Measurements from ENCODE around the gene CDR2.
"Not testable (repeated sequence)": the region's sequence is repeated elsewhere in the genome, so short reads cannot be mapped to it uniquely, and the experiment has no call there.

The CDR2 gene

GRCh38 chr16:22307838-22308237 is 66.6 kb downstream of the CDR2 start:
- no peak for DNase-seq (ENCODE audit: low spot score)

GRCh38 chr16:22306788-22307187 is 67.6 kb downstream of the CDR2 start:
- no peak for DNase-seq (ENCODE audit: low spot score)

- no peak for DNase-seq (ENCODE audit: low spot score)
Measured at GRCh38 chr16:22304411-22304810, 70.0 kb downstream of the CDR2 start.

GRCh38 chr16:22302776-22303363 is 71.5 kb downstream of the CDR2 start:
- DNase-seq (ENCODE audit: low spot score) = no peak

- not testable (repeated sequence) for DNase-seq (ENCODE audit: low spot score)
Measured at GRCh38 chr16:22301423-22301822, 73.0 kb downstream of the CDR2 start.

GRCh38 chr16:22300427-22301071 is 73.9 kb downstream of the CDR2 start:
- DNase-seq (ENCODE audit: low spot score) = peak; percentile 38

- no peak for DNase-seq (ENCODE audit: low spot score)
Measured at GRCh38 chr16:22299036-22299435, 75.4 kb downstream of the CDR2 start.

- DNase-seq (ENCODE audit: low spot score) = peak; percentile 95
Measured at GRCh38 chr16:22297871-22298733, 76.3 kb downstream of the CDR2 start.

GRCh38 chr16:22297114-22297870 is 77.1 kb downstream of the CDR2 start, which contains the start of gene POLR3E:
Gene POLR3E (plus strand): TSS chr16:22297409. CDS start chr16:22302969, 5,560 bp downstream.
- DNase-seq (ENCODE audit: low spot score) = peak; percentile 99

- peak; percentile 12 for DNase-seq (ENCODE audit: low spot score)
Measured at GRCh38 chr16:22296225-22297113, 78.0 kb downstream of the CDR2 start.

Measured in kidney capillary endothelial cell (primary cell).